ENCODE data around the gene OR13C8.
"Not testable (repeated sequence)": the region's sequence is repeated elsewhere in the genome, so short reads cannot be mapped to it uniquely, and the experiment has no call there.

OR13C8 gene

DNA sequence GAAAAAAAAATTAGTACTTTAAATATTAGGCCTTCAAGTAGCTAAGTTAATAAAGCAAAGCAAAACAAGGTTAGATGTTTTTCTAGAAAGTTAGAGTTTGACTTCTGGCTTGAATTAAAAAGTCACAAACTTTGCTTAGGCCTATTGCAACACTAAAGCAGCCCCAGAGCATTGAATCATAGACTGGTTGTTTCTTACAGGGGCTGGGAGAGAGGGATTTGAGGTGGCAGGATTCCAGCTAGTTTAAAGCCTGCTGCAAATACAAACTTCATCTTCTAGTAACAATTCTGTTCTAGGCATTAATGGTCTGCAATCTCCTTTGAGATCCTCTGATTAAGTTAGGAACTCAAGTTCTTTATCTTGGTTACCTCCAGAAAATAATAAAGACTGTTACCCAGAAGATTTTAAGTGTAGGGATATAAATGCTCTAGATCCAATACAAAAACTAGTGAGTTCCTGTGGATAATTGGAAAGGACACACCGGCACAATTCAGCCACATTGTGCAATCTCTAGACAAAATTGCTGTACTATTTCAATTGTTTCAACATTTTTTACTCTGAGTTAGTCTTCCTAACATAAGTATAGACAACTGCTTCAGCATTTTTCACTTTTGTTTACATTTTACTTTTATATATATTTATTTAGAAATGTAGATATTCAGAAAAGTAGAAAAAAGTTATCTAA lies 17.7 kb downstream of the OR13C8 start:
- no peaks in the 10 kb centered on the region for H3K27me3 ChIP-seq (ENCODE audit: insufficient read depth, low read length, poor library complexity)
- no peak for TF ChIP-seq EZH2 (IDR thresholded peaks at IDR 0.05; ENCODE audit: borderline replicate concordance, low read depth, low read length, severe bottlenecking)
- TF ChIP-seq, protein P1, sequence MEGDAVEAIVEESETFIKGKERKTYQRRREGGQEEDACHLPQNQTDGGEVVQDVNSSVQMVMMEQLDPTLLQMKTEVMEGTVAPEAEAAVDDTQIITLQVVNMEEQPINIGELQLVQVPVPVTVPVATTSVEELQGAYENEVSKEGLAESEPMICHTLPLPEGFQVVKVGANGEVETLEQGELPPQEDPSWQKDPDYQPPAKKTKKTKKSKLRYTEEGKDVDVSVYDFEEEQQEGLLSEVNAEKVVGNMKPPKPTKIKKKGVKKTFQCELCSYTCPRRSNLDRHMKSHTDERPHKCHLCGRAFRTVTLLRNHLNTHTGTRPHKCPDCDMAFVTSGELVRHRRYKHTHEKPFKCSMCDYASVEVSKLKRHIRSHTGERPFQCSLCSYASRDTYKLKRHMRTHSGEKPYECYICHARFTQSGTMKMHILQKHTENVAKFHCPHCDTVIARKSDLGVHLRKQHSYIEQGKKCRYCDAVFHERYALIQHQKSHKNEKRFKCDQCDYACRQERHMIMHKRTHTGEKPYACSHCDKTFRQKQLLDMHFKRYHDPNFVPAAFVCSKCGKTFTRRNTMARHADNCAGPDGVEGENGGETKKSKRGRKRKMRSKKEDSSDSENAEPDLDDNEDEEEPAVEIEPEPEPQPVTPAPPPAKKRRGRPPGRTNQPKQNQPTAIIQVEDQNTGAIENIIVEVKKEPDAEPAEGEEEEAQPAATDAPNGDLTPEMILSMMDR (IDR thresholded peaks at IDR 0.05; ENCODE audit: borderline replicate concordance, extremely low read depth, low read length, poor library complexity, severe bottlenecking): no peak
- no peak overlapping the region for H3K4me3 ChIP-seq (ENCODE audit: low read depth in 1 of 2, low read length in 2 of 2)
- no peaks in the 10 kb centered on the region for H3K79me2 ChIP-seq (ENCODE audit: insufficient read depth, low read length)
- no peak overlapping the region for H3K27ac ChIP-seq (ENCODE audit: low read length)
- H4K20me1 ChIP-seq (ENCODE audit: insufficient read depth, low read length): no peaks in the 10 kb centered on the region
- H3K4me2 ChIP-seq (ENCODE audit: insufficient read depth, low read length): no peak overlapping the region
- DNase-seq: no peak
- H3K36me3 ChIP-seq (ENCODE audit: insufficient read depth, low read length): no peaks in the 10 kb centered on the region
- H2AFZ ChIP-seq (ENCODE audit: low read depth, low read length): no peak overlapping the region
- H3K9ac ChIP-seq (ENCODE audit: low read depth, low read length): no peak overlapping the region
- no peaks in the 10 kb centered on the region for H3K4me1 ChIP-seq (ENCODE audit: insufficient read depth, low read length)
- no peaks in the 10 kb centered on the region for H3K9me3 ChIP-seq (ENCODE audit: insufficient read depth, low read length, severe bottlenecking)
- ATAC-seq (ENCODE audit: insufficient read depth, low read depth): no peak

DNA sequence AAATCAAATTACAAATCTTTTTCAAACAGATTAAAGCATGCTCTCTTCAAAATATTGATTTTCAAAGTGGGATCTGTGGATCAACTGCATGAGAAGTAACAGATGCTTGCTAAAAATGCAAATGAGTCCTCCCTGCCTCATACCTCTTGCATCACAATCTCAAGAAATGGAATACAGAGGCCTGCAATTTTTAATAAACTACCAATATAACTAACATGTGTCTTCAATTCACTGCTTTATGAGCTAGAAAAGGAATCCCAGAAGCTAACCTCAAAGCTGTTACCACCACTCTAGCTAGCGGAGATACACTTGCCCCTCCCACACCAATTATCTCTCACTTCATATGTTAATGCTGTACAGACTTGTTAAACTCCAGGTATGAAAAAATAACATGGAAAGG lies 20.7 kb downstream of the OR13C8 start:
- no peak for ATAC-seq (ENCODE audit: insufficient read depth, low read depth)
- no peaks in the 10 kb centered on the region for H4K20me1 ChIP-seq (ENCODE audit: insufficient read depth, low read length)
- H2AFZ ChIP-seq (ENCODE audit: low read depth, low read length): no peak overlapping the region
- TF ChIP-seq, protein P1 (IDR thresholded peaks at IDR 0.05; ENCODE audit: borderline replicate concordance, extremely low read depth, low read length, poor library complexity, severe bottlenecking): no peak
- no peak for TF ChIP-seq EZH2 (IDR thresholded peaks at IDR 0.05; ENCODE audit: borderline replicate concordance, low read depth, low read length, severe bottlenecking)
- H3K27me3 ChIP-seq (ENCODE audit: insufficient read depth, low read length, poor library complexity): no peaks in the 10 kb centered on the region
- no peak overlapping the region for H3K9ac ChIP-seq (ENCODE audit: low read depth, low read length)
- no peak overlapping the region for H3K27ac ChIP-seq (ENCODE audit: low read length)
- no peaks in the 10 kb centered on the region for H3K79me2 ChIP-seq (ENCODE audit: insufficient read depth, low read length)
- H3K36me3 ChIP-seq (ENCODE audit: insufficient read depth, low read length): no peaks in the 10 kb centered on the region
- H3K9me3 ChIP-seq (ENCODE audit: insufficient read depth, low read length, severe bottlenecking): no peaks in the 10 kb centered on the region
- no peak overlapping the region for H3K4me2 ChIP-seq (ENCODE audit: insufficient read depth, low read length)
- no peaks in the 10 kb centered on the region for H3K4me1 ChIP-seq (ENCODE audit: insufficient read depth, low read length)
- H3K4me3 ChIP-seq (ENCODE audit: low read depth in 1 of 2, low read length in 2 of 2): no peak overlapping the region
- DNase-seq: no peak

DNA sequence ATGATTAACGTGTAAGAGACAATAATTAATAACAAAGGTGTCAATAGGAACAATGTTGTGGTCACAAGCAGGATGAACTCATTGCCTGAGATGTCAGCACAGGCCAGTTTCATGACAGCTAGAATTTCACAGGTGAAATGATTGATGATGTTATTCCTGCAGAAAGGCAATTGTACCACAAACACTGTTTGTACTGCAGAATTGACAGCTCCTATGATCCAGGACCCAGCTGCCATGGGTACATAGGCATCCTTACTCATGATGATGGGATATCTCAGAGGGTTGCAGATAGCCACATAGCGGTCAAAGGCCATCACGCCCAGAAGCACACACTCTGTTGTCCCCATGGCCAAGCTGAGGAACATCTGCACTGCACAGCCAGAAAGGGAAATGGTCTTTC lies 29.8 kb downstream of the OR13C8 start:
- H3K4me3 ChIP-seq (ENCODE audit: low read depth in 1 of 2, low read length in 2 of 2); H3K27ac ChIP-seq (ENCODE audit: low read length); H4K20me1 ChIP-seq (ENCODE audit: insufficient read depth, low read length); H3K27me3 ChIP-seq (ENCODE audit: insufficient read depth, low read length, poor library complexity); H2AFZ ChIP-seq (ENCODE audit: low read depth, low read length); H3K9ac ChIP-seq (ENCODE audit: low read depth, low read length); H3K4me2 ChIP-seq (ENCODE audit: insufficient read depth, low read length); ATAC-seq (ENCODE audit: insufficient read depth, low read depth); H3K4me1 ChIP-seq (ENCODE audit: insufficient read depth, low read length); H3K9me3 ChIP-seq (ENCODE audit: insufficient read depth, low read length, severe bottlenecking); DNase-seq; H3K36me3 ChIP-seq (ENCODE audit: insufficient read depth, low read length); H3K79me2 ChIP-seq (ENCODE audit: insufficient read depth, low read length): not testable (repeated sequence)

DNA sequence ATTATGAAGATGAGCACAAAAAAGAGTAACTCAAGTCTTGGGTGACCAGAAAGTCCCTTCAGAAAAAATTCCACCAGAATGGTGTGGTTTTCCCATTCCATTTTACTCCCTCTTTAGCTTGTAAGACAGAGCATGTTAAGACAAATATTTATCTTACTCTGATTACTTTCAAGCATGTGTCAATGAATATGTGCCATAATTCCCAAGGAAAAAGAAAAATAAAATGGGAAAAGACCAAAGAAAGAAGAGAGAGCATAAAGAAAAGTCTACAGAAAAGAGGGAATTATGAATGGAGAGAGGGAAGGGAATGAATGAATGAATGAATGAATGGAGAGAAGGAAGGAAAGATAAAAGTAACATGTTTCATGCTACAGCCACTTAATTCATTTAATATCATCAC lies 30.3 kb downstream of the OR13C8 start, which contains the start of gene OR13C5:
Gene OR13C5 (minus strand): TSS at position 101 of the 400 bp plus-strand sequence. CDS start 0 bp downstream, at position 101.
- not testable (repeated sequence) for H3K9ac ChIP-seq (ENCODE audit: low read depth, low read length); H2AFZ ChIP-seq (ENCODE audit: low read depth, low read length); H3K36me3 ChIP-seq (ENCODE audit: insufficient read depth, low read length); H4K20me1 ChIP-seq (ENCODE audit: insufficient read depth, low read length); ATAC-seq (ENCODE audit: insufficient read depth, low read depth); H3K9me3 ChIP-seq (ENCODE audit: insufficient read depth, low read length, severe bottlenecking); H3K4me1 ChIP-seq (ENCODE audit: insufficient read depth, low read length); DNase-seq; H3K79me2 ChIP-seq (ENCODE audit: insufficient read depth, low read length); H3K27ac ChIP-seq (ENCODE audit: low read length); H3K4me3 ChIP-seq (ENCODE audit: low read depth in 1 of 2, low read length in 2 of 2); H3K4me2 ChIP-seq (ENCODE audit: insufficient read depth, low read length); H3K27me3 ChIP-seq (ENCODE audit: insufficient read depth, low read length, poor library complexity)
